ENCODE data around the gene RASSF8. TPM values are rescaled to one million over a fixed set of nuclear protein-coding genes. Genes with fewer than 3 reads are reported as not detected.

Gene RASSF8
- total RNA-seq, 1 donor = 97.4 TPM

DNA sequence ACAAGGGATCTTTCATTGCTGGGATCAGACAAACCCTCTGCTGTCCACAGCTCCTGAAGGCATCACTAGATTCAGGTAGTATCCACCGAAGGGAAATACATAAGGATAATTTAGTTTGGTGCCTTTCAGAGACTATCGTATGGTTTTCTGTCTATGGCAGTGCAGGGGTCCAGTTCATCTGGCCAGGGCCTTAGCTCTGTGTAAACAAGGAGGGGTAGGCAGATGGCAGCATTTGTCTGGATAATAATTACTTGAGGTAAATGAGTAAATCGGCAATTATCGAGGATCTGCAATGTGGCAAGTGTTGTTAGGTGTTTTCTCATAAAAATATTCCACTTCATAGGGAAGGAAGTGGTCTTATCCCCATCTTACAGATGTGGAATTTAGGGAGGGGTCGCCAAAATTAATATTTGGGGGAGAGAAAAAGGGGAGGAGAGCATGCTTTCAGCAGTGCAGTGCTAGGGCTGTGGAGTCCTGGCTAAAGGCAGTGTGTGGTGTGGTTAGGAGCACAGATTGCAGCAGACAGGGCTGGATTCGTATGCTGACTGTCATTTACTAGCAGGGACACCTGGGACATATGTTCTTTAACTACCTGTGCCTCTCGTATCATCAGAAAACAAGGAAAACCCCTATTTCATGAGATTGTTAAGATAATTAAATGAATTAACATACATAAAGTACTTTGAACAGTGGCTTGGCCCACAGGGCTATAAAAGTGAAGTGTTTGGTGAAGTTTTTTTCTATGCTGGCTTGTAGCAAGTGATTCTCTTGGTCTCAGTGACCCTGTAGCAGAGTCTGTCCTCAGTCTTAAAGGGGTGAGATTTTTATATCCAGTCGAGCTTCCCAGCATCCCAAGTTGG is 27.1 kb downstream of the RASSF8 start:
- Histone ChIP-seq H3K4me3 (ENCODE audit: insufficient read depth, low read length) (no peak overlapping the region), H3K27ac (ENCODE audit: low read depth, low read length) (no peak overlapping the region), H3K4me1 (ENCODE audit: insufficient read depth, low read length) (no peaks in the 10 kb centered on the region), H3K9me3 (ENCODE audit: low read depth, low read length) (no peaks in the 10 kb centered on the region), H3K36me3 (ENCODE audit: insufficient read depth, low read length) (peaks cover 3% of the 10 kb centered on the region), H3K79me2 (ENCODE audit: insufficient read depth, low read length) (peaks cover 98% of the 10 kb centered on the region), H3K4me2 (ENCODE audit: insufficient read depth, low read length) (no peak overlapping the region), H3K27me3 (ENCODE audit: insufficient read depth, low read length) (no peaks in the 10 kb centered on the region), H4K20me1 (ENCODE audit: insufficient read depth, low read length) (peaks cover 25% of the 10 kb centered on the region), H2AFZ (ENCODE audit: low read length) (no peak overlapping the region)
- no peak for DNase-seq (ENCODE audit: insufficient read length, low spot score, missing footprints)
- no peak for TF ChIP-seq CTCF (IDR thresholded peaks at IDR 0.05; ENCODE audit: extremely low read depth, low read depth, low read length)

DNA sequence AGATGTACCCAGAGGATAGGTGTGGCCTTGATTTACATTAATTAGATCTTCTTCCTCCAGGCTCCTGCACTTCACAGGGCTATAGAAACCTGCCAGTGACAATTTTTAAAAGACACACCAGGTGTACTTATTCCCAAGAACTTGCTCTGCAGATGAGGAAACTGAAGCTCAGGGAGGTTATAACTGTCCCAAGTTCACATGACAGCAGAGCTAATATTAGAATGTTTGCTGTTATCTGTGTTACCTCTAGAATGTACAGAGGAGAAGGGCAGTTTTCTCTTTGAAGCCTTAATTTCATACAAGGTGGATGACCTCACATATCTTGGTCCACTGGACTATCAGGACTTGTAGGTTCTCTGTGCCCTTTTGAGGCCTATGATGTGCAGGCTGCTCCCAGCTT is 27.7 kb downstream of the RASSF8 start:
- Histone ChIP-seq H3K4me3 (ENCODE audit: insufficient read depth, low read length) (no peak overlapping the region), H3K27me3 (ENCODE audit: insufficient read depth, low read length) (no peaks in the 10 kb centered on the region), H2AFZ (ENCODE audit: low read length) (no peak overlapping the region), H4K20me1 (ENCODE audit: insufficient read depth, low read length) (peaks cover 20% of the 10 kb centered on the region), H3K4me1 (ENCODE audit: insufficient read depth, low read length) (no peaks in the 10 kb centered on the region), H3K4me2 (ENCODE audit: insufficient read depth, low read length) (no peak overlapping the region), H3K36me3 (ENCODE audit: insufficient read depth, low read length) (peaks cover 3% of the 10 kb centered on the region), H3K9me3 (ENCODE audit: low read depth, low read length) (no peaks in the 10 kb centered on the region), H3K79me2 (ENCODE audit: insufficient read depth, low read length) (peaks cover 98% of the 10 kb centered on the region), H3K27ac (ENCODE audit: low read depth, low read length) (no peak overlapping the region)
- DNase-seq (ENCODE audit: insufficient read length, low spot score, missing footprints) = no peak
- TF ChIP-seq CTCF (IDR thresholded peaks at IDR 0.05; ENCODE audit: extremely low read depth, low read depth, low read length) = no peak

DNA sequence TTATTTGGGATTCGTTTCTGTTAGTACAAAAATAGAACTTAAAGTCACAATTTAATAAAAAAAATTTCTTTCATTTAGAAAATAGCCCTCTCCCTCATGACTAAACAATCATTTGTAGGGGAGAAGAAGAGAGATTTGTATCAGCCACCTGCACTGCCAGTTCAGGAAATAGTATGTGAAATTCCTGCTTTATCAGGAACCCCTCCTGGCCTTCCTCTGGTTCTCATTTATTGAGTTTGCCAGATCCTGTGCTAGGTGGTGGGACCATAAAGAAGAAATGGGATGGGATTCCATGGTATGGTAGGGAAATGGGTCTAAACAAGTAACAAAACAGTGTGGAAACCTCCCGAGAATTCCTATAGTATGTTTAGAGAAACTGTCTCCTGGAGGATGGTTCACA is 30.0 kb downstream of the RASSF8 start:
- H3K4me2 ChIP-seq (ENCODE audit: insufficient read depth, low read length) = no peak overlapping the region
- H3K9me3 ChIP-seq (ENCODE audit: low read depth, low read length) = no peaks in the 10 kb centered on the region
- H3K27ac ChIP-seq (ENCODE audit: low read depth, low read length) = no peak overlapping the region
- no peak for DNase-seq (ENCODE audit: insufficient read length, low spot score, missing footprints)
- no peak for TF ChIP-seq CTCF (IDR thresholded peaks at IDR 0.05; ENCODE audit: extremely low read depth, low read depth, low read length)
- no peak overlapping the region for H2AFZ ChIP-seq (ENCODE audit: low read length)
- H3K4me1 ChIP-seq (ENCODE audit: insufficient read depth, low read length) = peaks cover 13% of the 10 kb centered on the region
- H3K36me3 ChIP-seq (ENCODE audit: insufficient read depth, low read length) = peaks cover 3% of the 10 kb centered on the region
- H4K20me1 ChIP-seq (ENCODE audit: insufficient read depth, low read length) = peaks cover 13% of the 10 kb centered on the region
- H3K79me2 ChIP-seq (ENCODE audit: insufficient read depth, low read length) = peaks cover 98% of the 10 kb centered on the region
- no peak overlapping the region for H3K4me3 ChIP-seq (ENCODE audit: insufficient read depth, low read length)
- no peaks in the 10 kb centered on the region for H3K27me3 ChIP-seq (ENCODE audit: insufficient read depth, low read length)

GRCh38 chr12:25990495-25990894 is 32.0 kb downstream of the RASSF8 start:
- TF ChIP-seq CTCF (IDR thresholded peaks at IDR 0.05; ENCODE audit: extremely low read depth, low read depth, low read length) = no peak
- H2AFZ ChIP-seq (ENCODE audit: low read length) = no peak overlapping the region
- no peak overlapping the region for H3K27ac ChIP-seq (ENCODE audit: low read depth, low read length)
- peaks cover 32% of the 10 kb centered on the region for H3K4me1 ChIP-seq (ENCODE audit: insufficient read depth, low read length)
- peaks cover 3% of the 10 kb centered on the region for H3K36me3 ChIP-seq (ENCODE audit: insufficient read depth, low read length)
- no peak overlapping the region for H3K4me3 ChIP-seq (ENCODE audit: insufficient read depth, low read length)
- peaks cover 10% of the 10 kb centered on the region for H4K20me1 ChIP-seq (ENCODE audit: insufficient read depth, low read length)
- H3K4me2 ChIP-seq (ENCODE audit: insufficient read depth, low read length) = no peak overlapping the region
- H3K27me3 ChIP-seq (ENCODE audit: insufficient read depth, low read length) = no peaks in the 10 kb centered on the region
- H3K9me3 ChIP-seq (ENCODE audit: low read depth, low read length) = no peaks in the 10 kb centered on the region
- DNase-seq (ENCODE audit: insufficient read length, low spot score, missing footprints) = no peak
- peaks cover 93% of the 10 kb centered on the region for H3K79me2 ChIP-seq (ENCODE audit: insufficient read depth, low read length)
